HG03457 (cell line): ENCODE results near the gene INTS6.

Experiments
- ATAC-seq: cut with Tn5 transposase; IDR thresholded peaks from one replicate; pipeline ENCODE4 v1.9.1; 2021; ENCODE audit warnings: moderate number of reproducible peaks; ENCODE audit not compliant: unreplicated experiment

Gene INTS6

GRCh38 chr13:51322826-51323225 lies 130.0 kb downstream of the INTS6 start:
- ATAC-seq: no peak

GRCh38 chr13:51321836-51322235 lies 131.0 kb downstream of the INTS6 start:
- ATAC-seq: no peak

DNA sequence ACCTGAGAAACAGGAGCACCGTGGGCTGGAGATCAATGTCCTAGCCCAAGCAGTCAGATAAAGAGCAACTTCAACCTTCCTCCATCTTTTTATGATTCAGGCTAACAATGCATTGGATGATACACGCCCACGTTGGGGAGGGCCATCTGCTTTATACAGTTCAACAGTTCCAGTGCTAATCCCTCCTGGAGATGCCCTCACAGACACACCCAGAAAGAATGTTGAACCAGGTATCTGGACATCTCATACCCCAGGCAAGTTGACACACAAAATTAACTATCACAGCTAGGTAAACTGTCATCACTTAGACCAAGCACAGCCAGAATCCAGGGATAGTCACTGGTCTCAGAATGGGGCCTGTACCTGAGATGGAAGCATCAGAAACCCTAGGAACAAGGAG lies 134.0 kb downstream of the INTS6 start:
- no peak for ATAC-seq

DNA sequence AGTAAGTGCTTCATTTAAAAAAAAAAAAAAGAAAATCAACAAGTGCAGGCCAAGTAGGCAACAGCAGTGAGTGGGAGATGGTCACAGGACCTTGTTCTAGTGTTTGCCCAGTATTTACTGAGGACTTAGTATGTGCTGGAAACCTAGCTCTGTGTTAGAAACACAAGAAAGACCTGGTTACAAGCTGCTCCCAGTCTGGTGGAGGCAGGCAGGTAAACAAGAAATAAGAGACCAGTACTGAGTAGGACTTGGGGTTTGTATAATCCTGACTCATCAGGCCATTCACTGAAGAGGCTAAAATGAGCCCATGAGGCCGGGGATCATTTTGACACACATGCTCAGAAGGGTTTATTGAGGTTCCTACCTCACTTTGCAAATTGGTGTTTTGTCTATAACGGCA lies 134.8 kb downstream of the INTS6 start:
- ATAC-seq: no peak

DNA sequence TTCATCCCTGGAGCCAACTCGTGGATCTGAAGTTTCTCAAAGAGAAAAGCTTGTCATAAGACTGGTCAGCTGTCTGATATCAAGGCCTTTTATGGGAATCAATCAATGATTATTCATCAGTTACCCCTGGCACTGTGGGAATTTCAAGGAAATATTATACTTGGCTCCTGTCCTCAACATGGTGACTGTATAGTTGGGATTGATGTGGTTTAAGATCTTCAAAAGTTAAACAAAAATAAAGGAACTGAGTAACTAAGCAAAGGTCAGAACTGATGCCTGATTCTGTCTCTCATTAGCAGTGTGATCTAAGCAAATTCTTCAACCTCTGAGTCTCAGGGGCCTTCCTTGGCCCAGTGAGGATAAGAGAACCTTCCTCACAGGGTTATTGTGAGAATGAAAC lies 135.6 kb downstream of the INTS6 start:
- no peak for ATAC-seq

DNA sequence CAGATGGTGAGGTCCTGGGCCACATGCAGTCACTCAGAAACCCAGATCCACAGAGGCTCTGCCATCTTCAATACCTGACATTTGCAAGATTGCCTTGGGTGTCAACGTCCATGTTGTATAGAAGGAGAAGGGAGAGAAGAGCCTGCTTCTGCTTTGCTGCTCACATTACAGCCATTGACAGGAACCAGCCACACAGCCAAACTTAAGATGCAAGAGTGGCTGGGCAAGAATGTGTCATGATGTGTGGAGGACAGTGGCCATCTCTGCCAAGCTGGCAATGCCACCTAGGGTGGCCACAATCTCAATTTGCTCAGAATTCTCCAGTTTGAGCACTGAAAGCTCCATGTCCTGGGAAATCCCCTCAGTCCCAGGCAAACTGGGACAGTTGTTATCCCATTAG lies 139.2 kb downstream of the INTS6 start:
- ATAC-seq: no peak

DNA sequence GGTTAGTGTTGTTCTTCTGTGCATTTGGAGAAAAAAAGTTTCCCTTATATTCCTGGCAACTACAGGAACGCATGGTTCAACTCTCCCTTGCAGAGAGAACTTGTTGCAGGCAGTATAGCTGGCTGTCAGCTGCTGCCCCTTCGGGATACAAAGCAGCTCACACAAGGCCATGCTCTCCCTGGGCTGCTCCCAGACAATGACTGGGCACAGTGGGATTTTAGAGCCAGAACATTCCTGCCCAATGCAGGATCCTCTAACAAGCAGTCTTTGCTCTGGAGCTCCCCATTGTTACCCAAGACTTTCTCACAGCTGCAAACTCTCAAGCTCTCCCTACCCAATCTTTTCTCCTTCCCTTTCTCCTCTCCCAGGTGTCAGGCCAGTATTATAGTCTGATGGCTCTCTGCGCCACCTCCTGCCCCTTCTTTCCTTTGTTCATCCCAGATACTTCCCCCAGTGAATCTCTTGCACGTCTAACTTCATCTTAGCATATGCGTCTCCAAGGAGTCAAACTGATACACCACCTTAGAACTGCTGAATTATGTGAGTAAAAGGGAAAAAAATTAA lies 140.8 kb downstream of the INTS6 start:
- ATAC-seq: no peak
